GM18502 (cell line): ENCODE measurements around the gene RPL23.
A peak's percentile ranks its signal among the peaks of the same experiment; 100 is the strongest.

ENCODE experiments used
- ATAC-seq: cut with Tn5 transposase; IDR thresholded peaks from one replicate; pipeline ENCODE4 v1.9.1; 2021; ENCODE audit warnings: mild to moderate bottlenecking; ENCODE audit not compliant: unreplicated experiment, poor library complexity

Gene RPL23

GRCh38 chr17:38853292-38854219 lies at the start of gene RPL23:
Gene RPL23 (minus strand): TSS chr17:38853721. CDS start chr17:38853710, 11 bp downstream.
- ATAC-seq: peak; percentile 82

GRCh38 chr17:38900978-38901656 lies 47.6 kb upstream of the RPL23 start:
- ATAC-seq: no peak

- ATAC-seq: no peak
Observed at GRCh38 chr17:38899421-38899820, 45.9 kb upstream of the RPL23 start.

GRCh38 chr17:38898812-38899348 lies 45.4 kb upstream of the RPL23 start:
- ATAC-seq: peak; percentile 80

GRCh38 chr17:38898291-38898679 lies 44.8 kb upstream of the RPL23 start:
- ATAC-seq: no peak

- no peak for ATAC-seq
Observed at GRCh38 chr17:38897671-38898290, 44.3 kb upstream of the RPL23 start.

GRCh38 chr17:38897176-38897575 lies 43.7 kb upstream of the RPL23 start:
- no peak for ATAC-seq

GRCh38 chr17:38896346-38896954 lies 42.9 kb upstream of the RPL23 start:
- no peak for ATAC-seq

- ATAC-seq: no peak
Observed at GRCh38 chr17:38894276-38894675, 40.8 kb upstream of the RPL23 start.

- no peak for ATAC-seq
Observed at GRCh38 chr17:38893607-38894006, 40.1 kb upstream of the RPL23 start.

GRCh38 chr17:38893113-38893512 lies 39.6 kb upstream of the RPL23 start:
- no peak for ATAC-seq

GRCh38 chr17:38892620-38893019 lies 39.1 kb upstream of the RPL23 start:
- no peak for ATAC-seq

GRCh38 chr17:38892083-38892482 lies 38.6 kb upstream of the RPL23 start:
- no peak for ATAC-seq

- no peak for ATAC-seq
Observed at GRCh38 chr17:38891441-38891840, 37.9 kb upstream of the RPL23 start.

- ATAC-seq: no peak
Observed at GRCh38 chr17:38890410-38890746, 36.9 kb upstream of the RPL23 start.

- ATAC-seq: no peak
Observed at GRCh38 chr17:38889745-38890409, 36.4 kb upstream of the RPL23 start.

GRCh38 chr17:38888842-38889241 lies 35.3 kb upstream of the RPL23 start:
- no peak for ATAC-seq

GRCh38 chr17:38886643-38887010 lies 33.1 kb upstream of the RPL23 start:
- no peak for ATAC-seq

- ATAC-seq: no peak
Observed at GRCh38 chr17:38885728-38886642, 32.5 kb upstream of the RPL23 start.
